SK-N-MC (cell line): ENCODE measurements around the gene ACTMAP.

Experiments
- EZH2 ChIP-seq: fragments of 200-600 bp; sonication (generic); IDR thresholded peaks from one replicate; pipeline ENCODE4 v1.6.1; 2017; ENCODE audit warnings: antibody characterized with exemption
- FOXP2 ChIP-seq: optimal IDR thresholded peaks from 2 replicates; pipeline ENCODE3; 2011; ENCODE audit warnings: mild to moderate bottlenecking, moderate library complexity; ENCODE audit not compliant: insufficient read depth; ENCODE audit errors: extremely low read length, control extremely low read depth
- POLR2AphosphoS5 ChIP-seq: IDR thresholded peaks from 2 replicates; pipeline ENCODE4 v1.6.1; 2012; ENCODE audit warnings: mild to moderate bottlenecking, low read depth, low read length, borderline replicate concordance

DNA sequence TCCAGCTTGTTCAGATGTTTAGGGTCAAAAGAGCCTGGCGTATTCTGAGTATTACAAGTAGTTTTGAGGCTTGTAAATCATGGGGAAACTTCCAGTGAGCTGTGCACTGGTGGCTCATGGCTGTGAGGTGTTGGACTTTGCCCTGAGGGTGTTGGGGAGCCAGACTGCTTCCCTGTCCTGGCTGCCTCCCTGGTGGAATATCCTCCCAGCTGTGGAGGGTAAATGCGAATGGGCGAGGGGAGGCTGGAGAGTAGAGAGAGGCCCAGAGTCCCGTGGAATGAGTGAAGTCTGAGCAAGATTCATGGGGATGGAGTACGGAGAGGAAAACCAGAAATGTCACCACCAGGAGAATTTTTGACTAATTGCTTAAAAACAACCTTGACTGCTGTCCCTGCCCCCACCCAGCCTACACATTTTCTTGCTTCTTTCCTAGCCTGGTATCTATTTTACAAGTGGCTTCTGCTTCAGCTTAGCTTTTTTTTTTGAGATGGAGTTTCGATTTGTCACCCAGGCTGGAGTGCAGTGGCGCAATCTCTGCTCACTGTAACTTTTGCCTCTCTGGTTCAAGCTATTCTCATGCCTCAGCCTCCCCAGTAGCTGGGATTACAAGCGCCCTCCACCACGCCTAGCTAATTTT is 4.5 kb upstream of the ACTMAP start:
- no peak for TF ChIP-seq EZH2
- TF ChIP-seq POLR2AphosphoS5: no peak
- no peak for TF ChIP-seq FOXP2
